NCI-H1417 (cell line): ENCODE results near the gene SLFN14.
"Not testable (repeated sequence)": the region's sequence is repeated elsewhere in the genome, so short reads cannot be mapped to it uniquely, and the experiment has no call there.

Source experiments
- DNase-seq, 3 experiments: peaks; one replicate each; lab custom pipeline; 2025; lab: John Stamatoyannopoulos, UW

Gene SLFN14

DNA sequence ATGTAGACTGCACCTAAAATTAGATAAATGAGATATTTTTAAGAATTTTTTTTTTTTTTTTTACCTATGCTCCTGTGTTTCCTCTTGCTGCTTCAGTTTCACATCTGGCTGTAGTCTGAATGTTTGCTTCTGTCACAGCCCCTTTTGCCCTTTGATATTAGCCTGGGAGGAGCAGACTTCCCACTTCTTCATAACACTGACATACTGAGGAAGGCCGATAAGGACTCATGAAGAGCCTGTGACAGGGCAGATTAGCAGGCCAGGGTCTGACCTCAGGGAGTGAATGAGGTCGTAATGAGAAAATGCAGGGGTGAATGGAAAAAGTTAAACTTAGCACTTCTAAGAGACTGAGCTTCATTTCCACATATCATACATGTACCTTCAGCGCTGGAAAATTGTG lies at the start of gene SLFN14:
SLFN14 (minus strand) TSS at position 117 of the 400 bp plus-strand sequence. CDS start 2,757 bp downstream, outside the sequence.
- no peak for DNase-seq

DNA sequence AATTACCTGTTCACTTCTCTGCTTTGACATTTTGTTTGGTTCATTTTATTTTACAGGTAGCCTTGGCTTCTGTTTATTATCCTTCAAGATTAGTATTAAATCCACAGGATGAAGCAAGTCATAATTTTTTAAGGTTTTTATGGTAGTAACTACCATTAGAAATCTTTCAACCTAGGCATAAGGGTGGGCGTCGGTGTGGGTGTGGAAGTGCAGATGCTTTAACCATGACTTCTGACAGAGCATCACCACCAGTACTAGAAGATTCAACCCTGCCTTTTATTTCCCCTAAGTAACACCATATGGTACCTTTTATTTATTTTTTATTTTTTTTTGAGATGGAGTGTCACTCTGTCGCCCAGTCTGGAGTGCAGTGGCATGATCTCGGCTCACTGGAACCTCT lies 49.2 kb upstream of the SLFN14 start:
- no peak for DNase-seq

DNA sequence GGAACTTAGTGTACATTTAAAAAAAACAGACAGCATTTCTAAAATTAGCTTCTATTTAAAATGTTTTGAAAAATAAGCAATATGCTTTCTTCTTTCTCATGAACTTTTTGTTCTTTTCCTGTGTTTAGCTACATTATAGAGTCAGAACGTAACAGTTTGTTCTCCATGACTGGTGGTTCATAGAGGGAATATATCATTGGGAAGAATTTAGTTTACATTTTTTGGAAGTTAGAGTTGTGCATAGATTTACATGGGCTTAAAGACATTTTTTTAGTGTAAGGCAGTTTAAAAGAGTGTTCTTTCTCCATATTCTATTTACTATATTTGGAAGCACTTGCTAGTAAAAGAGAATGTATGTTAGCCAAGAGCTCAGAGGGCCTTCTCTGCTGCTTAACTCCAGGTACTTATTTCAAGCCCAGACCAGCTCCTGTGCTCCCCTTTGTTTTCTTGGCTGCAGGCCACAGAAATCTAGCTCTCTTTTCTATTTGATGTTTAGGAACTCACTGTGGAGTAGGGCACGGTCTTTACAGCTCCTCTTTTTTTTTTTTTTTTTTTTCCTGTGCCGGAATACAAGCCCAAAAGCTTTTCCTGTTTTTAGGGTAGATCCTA lies 46.7 kb upstream of the SLFN14 start:
- no peak for DNase-seq

DNA sequence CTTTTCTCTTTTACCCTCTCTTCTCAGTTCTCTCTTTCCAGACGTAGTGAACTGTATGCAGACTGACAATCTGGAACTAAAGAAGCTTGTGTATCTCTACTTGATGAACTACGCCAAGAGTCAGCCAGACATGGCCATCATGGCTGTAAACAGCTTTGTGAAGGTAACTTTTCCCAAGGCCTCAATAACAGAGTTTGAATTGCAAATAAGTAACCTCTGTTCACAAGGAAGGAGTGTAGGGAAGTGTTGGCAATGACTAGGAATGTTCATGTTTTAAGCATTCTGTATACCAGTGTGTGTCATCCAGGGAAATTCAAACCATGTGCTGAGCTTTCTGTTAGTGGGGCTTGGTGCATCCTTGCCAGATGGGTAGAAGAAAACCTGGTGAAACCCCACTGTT lies 45.1 kb upstream of the SLFN14 start:
- DNase-seq = no peak

DNA sequence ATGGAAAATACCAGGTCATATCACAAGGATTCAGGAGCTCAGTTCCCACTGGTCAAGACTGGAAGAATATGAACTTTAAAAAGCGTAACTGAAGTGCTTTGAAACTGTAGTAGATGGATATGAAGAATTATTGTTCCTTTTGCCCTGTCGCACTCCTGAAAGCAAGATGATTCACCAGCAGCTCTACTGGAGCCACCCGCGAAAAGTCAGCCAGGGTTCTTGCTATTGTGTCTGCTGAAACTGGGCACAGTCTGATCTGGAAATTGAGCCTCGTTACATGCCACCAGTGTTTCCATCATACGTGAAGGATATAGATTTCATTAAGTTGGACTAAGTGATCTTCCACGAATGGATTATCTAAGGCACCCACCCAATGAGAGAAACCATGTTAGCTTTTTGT lies 43.1 kb upstream of the SLFN14 start:
- no peak for DNase-seq

DNA sequence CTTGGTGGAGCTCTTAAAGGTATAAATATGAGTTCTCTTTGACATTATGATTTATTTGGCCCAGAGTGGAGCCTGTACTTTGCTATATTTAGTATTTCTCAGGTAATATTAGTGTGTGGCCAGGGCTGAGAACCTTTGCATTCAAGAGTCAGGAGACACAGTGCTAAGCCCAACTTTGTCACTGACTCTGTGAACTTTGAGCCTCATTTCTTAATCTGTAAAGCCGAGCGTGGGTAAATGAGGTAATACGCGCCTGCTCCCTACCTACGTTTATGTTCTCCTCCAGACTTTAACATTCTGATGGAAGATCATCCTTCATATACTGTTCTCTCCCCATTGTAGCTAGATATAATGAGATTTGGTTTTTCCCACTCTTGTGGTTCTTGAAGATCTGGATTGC lies 37.0 kb upstream of the SLFN14 start:
- no peak for DNase-seq

DNA sequence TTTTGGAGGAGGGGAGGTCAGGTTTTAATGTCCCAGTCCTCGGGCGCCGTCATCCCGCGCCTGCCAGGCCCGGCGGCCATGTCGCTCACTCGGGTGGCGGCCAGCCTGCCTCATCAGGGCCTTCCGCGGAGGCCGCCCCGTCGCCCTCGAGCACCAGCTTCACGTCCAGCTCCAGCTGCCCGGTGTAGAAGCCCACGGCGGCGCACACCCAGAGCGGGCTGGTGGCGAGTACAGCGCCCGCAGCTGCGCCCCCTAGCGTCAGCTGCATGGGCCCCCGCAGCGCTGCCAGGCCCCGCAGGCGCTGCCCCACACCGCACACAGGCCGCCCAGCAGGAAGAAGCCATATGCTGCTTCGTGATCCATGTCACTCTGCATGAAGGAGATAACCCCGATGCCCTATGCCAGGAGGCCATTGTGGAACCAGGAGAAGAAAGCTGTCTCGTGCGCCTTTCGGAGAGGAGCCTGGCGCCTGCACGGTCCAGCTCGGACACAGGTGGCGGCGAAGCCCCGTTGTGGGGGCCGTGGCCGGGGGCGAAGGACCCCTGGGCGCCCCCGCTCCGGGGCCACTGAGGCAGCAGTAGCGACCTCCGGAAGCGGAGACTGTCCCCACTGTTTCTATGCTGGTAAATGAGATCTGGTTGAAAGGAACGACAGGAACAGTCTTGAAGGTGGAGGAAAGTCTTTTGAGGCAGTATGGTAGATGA lies 36.1 kb upstream of the SLFN14 start:
- DNase-seq = no peak

DNA sequence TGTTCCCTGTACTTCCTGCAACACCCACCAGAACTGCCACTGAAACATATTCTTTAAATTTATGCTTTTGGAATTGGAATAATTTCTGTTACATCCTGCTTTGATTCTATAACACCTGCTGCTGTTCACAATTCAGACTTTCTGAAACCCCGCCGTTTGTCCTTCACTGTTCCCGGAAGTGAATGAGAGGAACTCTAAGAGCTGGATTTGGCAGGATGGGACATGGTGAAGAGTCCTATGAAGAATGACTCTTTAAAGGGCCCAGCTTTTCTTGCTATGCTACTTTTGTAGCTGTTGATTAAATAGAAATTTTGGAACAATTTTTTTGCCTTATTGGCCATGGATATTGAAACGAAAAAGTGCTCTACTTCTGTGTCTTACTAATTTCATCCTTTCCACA lies 35.5 kb upstream of the SLFN14 start:
- no peak for DNase-seq

DNA sequence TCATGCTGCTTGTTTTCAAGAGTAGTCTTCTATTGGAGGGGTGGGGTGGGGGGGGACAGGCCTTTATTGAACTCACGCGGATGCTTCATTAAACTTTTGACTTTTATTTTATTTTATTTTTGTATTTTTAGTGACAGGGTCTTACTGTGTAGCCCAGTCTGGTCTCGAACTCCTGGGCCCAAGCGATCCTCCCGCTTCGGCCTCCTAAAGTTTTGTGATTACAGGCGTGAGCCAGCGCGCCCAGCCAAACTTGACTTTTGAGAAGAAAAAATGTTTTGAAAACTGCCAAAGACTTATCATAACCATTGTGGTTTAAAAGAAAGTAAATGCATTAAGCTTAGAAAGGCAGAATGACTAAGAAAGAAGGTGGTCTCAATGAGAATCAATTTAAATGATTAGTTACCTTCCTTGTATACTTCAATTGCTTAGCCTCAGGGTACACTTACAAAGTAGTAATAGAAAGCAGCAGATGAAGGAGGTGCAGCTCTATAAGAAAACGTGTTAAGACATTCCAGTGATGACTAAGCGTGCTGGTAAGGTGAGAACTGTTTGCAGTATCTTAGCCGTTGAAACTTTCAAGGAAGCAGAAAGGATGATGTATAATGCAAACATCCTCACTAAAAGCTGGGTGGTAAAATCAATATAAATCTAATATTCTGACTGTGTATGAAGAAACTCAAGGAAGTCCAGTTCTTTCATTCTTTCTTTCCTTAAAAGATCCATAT lies 27.7 kb upstream of the SLFN14 start:
- DNase-seq = no peak

DNA sequence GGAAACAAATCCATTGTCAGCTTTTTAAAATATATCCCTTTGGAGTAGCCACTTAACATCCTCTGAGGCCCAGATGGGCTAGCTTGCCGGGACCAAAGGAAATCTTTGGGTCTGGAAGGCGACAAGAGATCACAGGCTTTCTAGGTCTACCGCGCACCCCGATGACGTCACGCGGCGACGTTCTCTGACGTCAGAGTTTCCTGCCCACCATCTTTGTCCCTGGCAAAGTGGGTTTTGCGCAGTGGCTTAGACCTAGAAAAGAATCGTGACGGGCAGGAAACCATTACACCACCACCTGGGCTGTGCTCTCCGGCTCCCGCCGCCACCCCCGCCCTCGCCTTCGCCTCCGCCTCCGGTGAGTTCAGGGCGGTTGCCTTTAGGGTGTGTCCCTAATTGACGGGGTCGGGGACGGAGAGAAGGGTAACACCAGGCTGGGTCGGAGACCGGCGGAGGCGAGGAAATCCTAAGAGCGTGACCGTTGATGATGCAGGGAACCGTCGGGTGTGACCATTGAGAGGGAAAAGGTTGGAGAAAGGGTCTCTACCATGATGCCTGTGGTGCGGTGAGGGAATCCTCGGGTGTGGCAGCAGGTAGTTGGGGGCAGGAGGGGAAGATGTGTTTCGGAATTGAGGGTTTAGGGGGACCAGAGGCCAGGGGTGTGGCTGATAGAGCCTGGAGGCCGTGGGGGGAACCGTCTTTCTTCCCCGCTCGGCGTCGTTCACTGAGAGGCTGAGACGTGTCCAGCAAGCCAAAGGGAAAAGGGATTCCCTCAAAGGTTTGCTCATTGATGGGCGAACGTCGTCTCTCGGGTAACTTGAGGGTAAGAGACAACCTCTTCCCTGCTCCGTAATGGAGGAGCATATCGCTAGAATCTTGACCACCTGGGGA lies 26.7 kb upstream of the SLFN14 start, which contains the start of gene AP2B1:
AP2B1 (plus strand) TSS at position 249 of the 888 bp plus-strand sequence. CDS start 6,709 bp downstream, outside the sequence.
- DNase-seq = peak; percentile 96 to 98 (median 96)

DNA sequence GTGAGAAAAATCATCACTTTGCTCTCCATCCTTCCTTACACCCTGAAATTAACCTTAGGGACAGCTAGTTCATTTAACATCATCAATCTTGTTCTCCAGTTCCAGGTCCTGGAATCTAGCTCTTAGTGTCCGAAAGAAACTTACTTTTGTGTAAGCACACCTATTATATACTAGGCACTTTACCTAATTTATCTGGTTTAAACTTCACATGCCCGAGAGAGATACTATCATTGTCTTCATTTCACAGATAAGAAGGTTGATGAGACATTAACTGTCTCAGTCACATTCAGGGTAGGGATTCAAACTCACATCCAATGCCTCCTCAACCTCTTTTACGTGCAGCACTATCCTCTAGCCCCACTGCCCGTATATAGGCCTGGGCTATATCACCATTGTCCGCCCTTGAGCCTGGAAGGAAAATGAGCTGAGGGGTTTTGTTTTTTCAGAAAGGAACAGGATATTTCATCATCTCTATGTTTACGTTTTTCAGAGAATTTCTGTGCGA lies 26.0 kb upstream of the SLFN14 start:
- no peak for DNase-seq

DNA sequence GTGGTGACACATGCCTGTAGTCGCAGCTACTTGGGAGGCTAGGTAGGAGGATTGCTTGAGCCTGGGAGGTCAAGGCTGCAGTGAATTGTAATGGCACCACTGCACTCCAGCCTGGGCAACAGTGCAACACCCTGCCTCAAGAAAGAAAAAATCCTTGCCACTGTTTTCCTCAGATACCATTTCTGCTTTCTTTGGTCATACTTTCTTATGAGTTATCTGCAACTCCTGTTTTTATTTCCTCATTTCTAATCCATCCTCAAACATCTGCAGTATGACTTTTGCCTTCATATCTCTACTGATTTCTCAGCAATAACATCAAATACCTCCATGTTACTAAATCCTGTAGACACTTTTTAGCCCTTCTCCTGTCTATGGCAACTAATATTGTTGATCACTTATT lies 23.4 kb upstream of the SLFN14 start:
- DNase-seq = no peak

DNA sequence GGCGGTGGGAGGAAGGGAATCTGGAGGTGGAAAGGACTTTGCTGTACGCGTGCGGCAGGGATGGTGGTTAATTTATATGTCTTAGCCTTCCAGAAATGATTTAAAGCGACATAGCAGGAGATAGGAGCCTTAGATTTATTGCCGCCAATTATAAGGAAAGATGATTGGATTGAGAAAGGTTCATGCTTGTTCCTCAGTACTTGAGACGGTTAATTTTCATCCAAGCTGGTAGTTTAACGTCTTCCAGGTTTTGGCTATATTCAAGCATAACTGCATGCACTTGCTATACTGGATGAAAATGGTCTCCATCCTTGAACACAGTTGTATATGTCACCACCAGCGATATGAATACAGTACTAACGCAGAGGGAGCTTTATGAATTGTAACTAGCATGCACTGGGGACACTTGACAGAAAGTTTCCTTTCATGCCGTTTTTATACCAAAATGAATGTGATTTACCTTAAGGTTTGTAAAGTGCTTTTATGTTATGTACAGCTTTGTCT lies 18.4 kb upstream of the SLFN14 start:
- peak in 1 of 3 experiments; percentile 26 for DNase-seq

DNA sequence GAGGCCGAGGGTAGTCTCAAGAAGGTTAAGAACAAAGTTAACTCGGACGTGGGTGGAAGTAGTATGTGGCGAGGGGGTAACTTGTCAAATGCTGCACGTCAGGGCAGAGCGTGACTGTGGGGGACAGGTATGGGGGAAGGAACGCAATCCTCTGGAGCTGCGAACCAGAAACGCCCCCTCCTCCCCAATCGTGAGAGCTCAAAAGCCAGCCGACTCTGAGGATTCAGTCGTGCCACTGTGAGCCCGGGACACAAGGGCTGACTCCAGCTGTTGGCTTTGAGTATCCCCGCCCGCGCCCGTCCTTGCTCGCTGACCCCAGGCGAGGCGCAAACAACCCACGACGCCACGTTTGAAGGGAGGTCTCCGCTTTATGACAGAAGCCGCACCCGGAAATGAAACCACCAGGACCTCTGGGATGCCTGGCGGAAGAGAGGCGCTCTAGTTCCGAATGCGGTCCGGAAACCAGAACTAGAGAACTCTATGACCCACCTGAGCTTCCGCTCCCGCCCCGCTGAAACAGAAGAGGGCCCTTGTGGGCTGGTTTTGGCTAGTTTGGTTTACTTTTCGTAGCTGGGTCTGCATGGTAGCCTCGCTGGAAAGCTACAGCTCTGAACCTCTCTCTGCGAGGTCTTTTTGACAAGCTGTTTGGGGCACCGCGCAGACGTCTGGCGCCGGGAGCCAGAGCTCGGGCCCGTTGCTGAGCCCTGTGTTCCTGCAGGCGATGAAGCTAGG lies 17.7 kb upstream of the SLFN14 start, which contains the start of gene PEX12:
PEX12 (minus strand) TSS at position 375 of the 732 bp plus-strand sequence. CDS start 550 bp downstream, outside the sequence.
- DNase-seq = peak; percentile 85 to 95 (median 94)

DNA sequence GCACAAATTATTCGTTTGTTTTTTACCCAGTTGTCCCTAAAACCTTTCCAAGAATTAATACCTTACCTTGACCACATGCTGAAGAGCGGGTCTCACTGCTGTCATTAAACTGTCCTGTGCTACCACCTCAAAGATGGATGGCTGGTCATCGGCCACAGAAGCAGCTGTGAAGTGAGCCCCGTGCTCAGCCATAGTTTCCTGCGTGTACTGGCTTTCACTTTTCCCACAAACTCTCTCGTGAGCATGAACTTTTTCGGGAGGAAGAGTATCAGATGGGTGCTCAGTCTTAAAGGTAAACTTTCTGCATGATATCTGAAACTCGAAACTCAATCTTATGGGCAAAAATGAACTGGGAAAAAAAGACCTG lies 17.2 kb upstream of the SLFN14 start:
- no peak for DNase-seq

DNA sequence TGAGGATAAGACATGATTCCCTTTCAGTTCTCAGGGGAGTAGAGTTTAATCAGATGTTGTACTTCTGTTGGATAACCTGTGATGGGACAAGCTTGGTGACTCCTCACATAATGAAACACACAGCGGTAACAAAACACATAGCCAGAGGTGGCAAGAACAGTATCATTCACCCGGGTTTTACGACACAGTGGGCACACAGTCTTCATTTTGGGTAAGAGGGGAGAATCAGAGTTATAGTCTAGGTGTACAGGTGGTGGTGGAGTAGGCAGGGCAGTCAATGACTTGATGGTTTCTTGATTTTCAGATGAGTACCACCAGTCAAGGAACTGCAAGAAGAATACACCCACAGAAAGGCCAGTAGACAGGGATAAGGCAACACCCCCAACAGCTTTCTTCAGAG lies 15.1 kb upstream of the SLFN14 start:
- no peak for DNase-seq

DNA sequence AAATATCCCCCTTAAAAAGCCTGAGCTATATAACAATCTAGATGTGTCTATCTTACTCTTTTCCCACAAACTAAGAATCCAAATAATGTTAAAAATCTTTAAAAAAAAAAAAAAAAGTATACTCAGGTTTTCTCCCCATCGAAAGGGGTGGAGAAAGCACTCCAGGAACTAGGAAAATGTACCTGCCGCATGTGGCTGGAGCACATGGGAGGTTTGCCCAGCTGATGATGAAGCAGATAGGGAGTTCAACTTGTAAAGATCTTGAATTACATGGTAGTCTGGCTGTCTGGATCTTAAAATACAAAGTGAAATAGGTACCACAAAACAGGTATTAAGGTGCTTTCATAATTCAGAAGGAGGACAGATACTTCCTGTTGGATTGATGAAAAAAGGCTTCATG lies 8.8 kb upstream of the SLFN14 start:
- no peak for DNase-seq

DNA sequence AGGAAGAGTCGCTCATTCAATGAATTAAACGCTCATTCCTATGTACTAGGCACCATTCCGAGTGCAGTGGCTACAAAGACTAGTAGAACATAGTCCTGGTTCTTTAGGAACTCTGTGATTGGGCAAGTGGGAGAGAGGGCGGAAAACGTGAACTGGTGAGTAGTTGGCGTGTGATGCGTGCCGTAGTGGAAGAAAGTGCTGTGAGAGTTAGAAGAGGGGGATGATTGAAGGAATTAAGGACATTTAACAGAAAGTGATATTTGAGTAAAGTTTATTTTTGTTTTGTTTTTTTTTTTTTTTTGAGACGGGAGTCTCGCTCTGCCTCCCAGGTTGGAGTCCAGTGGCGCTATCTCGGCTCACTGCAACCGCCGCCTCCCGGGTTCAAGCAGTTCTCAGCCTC lies 7.9 kb upstream of the SLFN14 start:
- no peak for DNase-seq

DNA sequence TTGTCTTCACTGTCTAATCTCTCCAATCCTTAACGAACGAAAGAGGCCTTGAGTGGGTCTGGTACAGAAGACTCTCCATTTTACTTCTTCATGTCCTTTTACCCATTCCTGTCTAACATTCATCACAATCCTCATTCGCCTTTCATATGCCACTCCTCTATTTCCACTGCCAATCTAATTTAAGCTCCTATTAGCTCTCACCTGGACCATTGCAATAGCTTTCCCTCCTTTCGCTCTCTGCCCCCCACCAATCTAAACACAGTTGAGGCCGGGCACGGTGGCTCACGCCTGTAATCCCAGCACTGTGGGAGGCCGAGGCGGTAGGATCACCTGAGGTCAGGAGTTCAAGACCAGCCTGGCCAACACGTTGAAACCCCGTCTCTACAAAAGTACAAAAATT lies 6.3 kb upstream of the SLFN14 start:
- DNase-seq = peak in 1 of 3 experiments; percentile 43

DNA sequence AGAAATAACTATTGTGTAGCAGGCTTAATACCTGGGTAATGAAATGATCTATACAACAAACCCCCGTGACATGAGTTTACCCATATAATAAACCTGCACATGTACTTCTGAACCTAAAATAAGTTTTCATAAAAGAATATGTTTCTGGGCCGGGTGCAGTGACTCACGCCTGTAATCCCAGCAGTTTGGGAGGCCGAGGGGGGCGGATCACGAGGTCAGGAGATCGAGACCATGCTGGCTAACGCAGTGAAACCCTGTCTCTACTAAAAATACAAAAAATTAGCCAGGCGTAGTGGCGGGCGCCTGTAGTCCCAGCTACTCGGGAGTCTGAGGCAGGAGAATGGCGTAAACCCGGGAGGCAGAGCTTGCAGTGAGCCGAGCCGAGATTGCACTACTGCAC lies 2.6 kb upstream of the SLFN14 start:
- not testable (repeated sequence) for DNase-seq
